Tibial nerve (tissue), 4 donors: Measurements from ENCODE around the gene CRIP2.

Source experiments
- CTCF ChIP-seq, 5 experiments: fragments of 200-600 bp in 3 of 5; fragments of 450-650 bp in 2 of 5; sonication (generic) in 3 of 5; IDR thresholded peaks; one replicate each; pipeline ENCODE4 v1.5.1; 2016 to 2019; ENCODE audit warnings: antibody characterized with exemption in 5 of 5, mild to moderate bottlenecking in 3 of 5, moderate library complexity in 2 of 5
- EP300 ChIP-seq, 2 donors: sonication (generic); formaldehyde crosslinking; IDR thresholded peaks; one replicate each; pipeline ENCODE4 v1.6.1; 2017; ENCODE audit warnings: antibody characterized with exemption in 2 of 2, mild to moderate bottlenecking in 1 of 2
- POLR2A ChIP-seq, 2 donors: fragments of 450-650 bp; IDR thresholded peaks; one replicate each; pipeline ENCODE4 v1.6.1; 2017; ENCODE audit warnings: antibody characterized with exemption in 2 of 2, mild to moderate bottlenecking in 2 of 2, moderate library complexity in 2 of 2

DNA sequence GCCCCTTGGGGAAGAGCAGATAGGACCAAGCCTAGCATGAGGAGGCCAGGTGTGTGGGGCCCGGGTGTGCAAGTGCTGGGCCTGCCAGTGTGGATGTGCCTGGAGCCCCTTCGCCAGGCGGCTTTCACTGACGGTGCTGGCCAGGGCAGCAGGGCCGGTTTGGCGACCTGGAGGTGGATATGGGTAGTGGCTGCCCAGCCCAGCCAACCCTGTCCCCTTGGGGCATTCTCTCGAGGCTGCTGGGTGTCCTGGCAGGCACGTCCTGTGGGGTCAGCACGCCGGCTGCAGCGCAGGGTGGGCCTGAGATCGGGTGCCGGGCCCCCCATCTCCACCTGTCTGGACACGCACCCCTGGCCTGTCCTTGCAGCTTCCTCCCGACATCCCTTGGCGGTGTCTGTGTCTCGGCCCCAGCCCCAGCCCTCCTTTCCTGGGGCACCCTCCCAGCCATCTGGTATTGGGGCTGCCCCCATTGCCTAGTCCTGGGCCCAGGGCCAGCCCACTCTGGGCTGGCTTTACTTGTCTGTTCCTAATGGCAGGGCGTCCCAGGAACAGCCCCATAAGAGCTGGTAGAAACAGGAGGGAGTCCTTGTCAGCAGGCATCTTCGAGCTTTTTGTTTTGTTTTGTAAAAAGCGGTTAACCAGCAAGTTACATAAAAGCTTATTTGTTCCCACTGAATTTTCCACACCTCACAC, 7.2 kb upstream of the CRIP2 start:
- TF ChIP-seq EP300 (IDR thresholded peaks at IDR 0.05), result no peak
- TF ChIP-seq CTCF (IDR thresholded peaks at IDR 0.05), result no peak
- TF ChIP-seq POLR2A (IDR thresholded peaks at IDR 0.05), result no peak
